Ectodermal cell (in vitro differentiated cells): ENCODE measurements around the gene TBC1D13.
"Not testable (repeated sequence)": the region's sequence is repeated elsewhere in the genome, so short reads cannot be mapped to it uniquely, and the experiment has no call there.

Experiments
- H3K27ac ChIP-seq: 2 replicates; pipeline ENCODE4 v1.7.0; 2013; ENCODE audit warnings: mild to moderate bottlenecking, low read depth, low read length; ENCODE audit not compliant: insufficient read depth, poor library complexity, severe bottlenecking
- H3K27me3 ChIP-seq: 2 replicates; pipeline ENCODE4 v1.7.0; 2013; ENCODE audit warnings: mild to moderate bottlenecking, low read length; ENCODE audit not compliant: insufficient read depth, control insufficient read depth, poor library complexity, severe bottlenecking
- H3K36me3 ChIP-seq: one replicate; pipeline ENCODE4 v1.7.0; 2013; ENCODE audit warnings: low read length; ENCODE audit not compliant: control insufficient read depth, insufficient read depth
- H3K4me1 ChIP-seq: one replicate; pipeline ENCODE4 v1.7.0; 2013; ENCODE audit warnings: low read length; ENCODE audit not compliant: control insufficient read depth, insufficient read depth
- H3K4me3 ChIP-seq: 2 replicates; pipeline ENCODE4 v1.7.0; 2013; ENCODE audit warnings: low read depth, low read length, control low read depth; ENCODE audit not compliant: insufficient read depth
- H3K9me3 ChIP-seq: 2 replicates; pipeline ENCODE4 v1.7.0; 2013; ENCODE audit warnings: mild to moderate bottlenecking, low read length, moderate library complexity; ENCODE audit not compliant: control insufficient read depth
- WGBS, 2 experiments: methylation state at CpG; one replicate each; pipeline ENCODE4 v1.1.7; 2013; ENCODE audit warnings: missing lambda C conversion rate in 2 of 2; 5-methylcytosine and 5-hydroxymethylcytosine counted together

TBC1D13 gene

GRCh38 chr9:128846680-128847030 is 59.6 kb downstream of the TBC1D13 start:
- WGBS, 2 experiments: 89 to 94% methylated on average over 3 of the region's 3 CpGs
- H3K27me3 ChIP-seq: no peaks in the 10 kb centered on the region
- no peak overlapping the region for H3K4me3 ChIP-seq
- H3K9me3 ChIP-seq: no peaks in the 10 kb centered on the region
- H3K36me3 ChIP-seq: no peaks in the 10 kb centered on the region
- H3K4me1 ChIP-seq: no peaks in the 10 kb centered on the region
- no peak overlapping the region for H3K27ac ChIP-seq

DNA sequence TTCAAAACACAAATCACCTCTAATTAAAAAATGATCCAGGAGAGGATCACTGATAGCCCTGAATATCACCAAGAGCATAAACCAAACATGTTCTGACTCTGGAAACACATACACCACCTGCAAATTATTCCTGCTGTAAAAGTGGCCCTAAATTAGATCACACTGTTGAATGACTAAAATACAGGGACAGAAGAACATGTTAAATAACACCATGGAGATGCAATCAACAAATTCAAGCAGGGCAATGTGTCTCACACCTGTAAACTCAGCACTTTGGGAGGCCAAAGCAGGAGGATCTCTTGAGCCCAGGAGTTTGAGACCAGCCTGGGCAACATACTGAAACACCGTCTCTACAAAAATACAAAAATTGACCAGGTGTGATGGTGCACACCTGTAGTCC is 60.8 kb downstream of the TBC1D13 start:
- WGBS, 2 experiments: 90 to 91% methylated on average over 1 of the region's 1 CpG
- Histone ChIP-seq H3K4me3 (no peak overlapping the region), H3K4me1 (no peaks in the 10 kb centered on the region), H3K36me3 (no peaks in the 10 kb centered on the region), H3K27ac (no peak overlapping the region), H3K27me3 (no peaks in the 10 kb centered on the region), H3K9me3 (no peaks in the 10 kb centered on the region)

GRCh38 chr9:128851024-128851423 is 64.0 kb downstream of the TBC1D13 start:
- not testable (repeated sequence) for H3K36me3 ChIP-seq, H3K4me1 ChIP-seq, H3K9me3 ChIP-seq, H3K4me3 ChIP-seq, H3K27me3 ChIP-seq, H3K27ac ChIP-seq
- 87 to 95% methylated on average over 10 of the region's 10 CpGs for WGBS, 2 experiments

- H3K27ac ChIP-seq, H3K9me3 ChIP-seq, H3K4me3 ChIP-seq, H3K27me3 ChIP-seq, H3K4me1 ChIP-seq, H3K36me3 ChIP-seq: not testable (repeated sequence)
- whole genome bisulfite sequencing, 2 experiments: 90 to 92% methylated on average over 10 of the region's 10 CpGs
Measured at GRCh38 chr9:128851779-128852600, 64.9 kb downstream of the TBC1D13 start.

GRCh38 chr9:128852646-128853045 is 65.6 kb downstream of the TBC1D13 start:
- not testable (repeated sequence) for H3K27me3 ChIP-seq, H3K4me3 ChIP-seq, H3K36me3 ChIP-seq, H3K27ac ChIP-seq, H3K4me1 ChIP-seq, H3K9me3 ChIP-seq
- WGBS, 2 experiments: 88 to 94% methylated on average over 2 of the region's 2 CpGs

DNA sequence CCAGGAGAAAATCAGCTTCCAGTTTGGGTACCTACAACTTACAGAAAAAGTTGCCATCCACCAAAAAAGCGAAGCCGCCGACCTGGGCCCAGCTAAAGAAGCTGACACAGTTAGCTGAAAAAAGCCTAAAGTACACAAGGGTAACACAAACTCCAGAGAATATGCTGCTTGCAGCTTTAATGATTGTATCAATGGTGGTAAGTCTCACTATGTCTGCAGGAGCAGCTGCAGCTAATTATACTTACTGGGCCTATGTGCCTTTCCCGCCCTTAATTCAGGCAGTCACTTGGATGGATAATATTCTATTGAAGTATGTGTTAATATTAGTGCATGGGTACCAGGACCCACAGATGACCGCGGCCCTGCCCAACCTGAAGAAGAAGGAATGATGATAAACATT is 67.4 kb downstream of the TBC1D13 start:
- WGBS, 2 experiments: 92 to 94% methylated on average over 4 to 6 of the region's 6 CpGs
- not testable (repeated sequence) for H3K27me3 ChIP-seq, H3K27ac ChIP-seq, H3K4me1 ChIP-seq, H3K4me3 ChIP-seq, H3K36me3 ChIP-seq, H3K9me3 ChIP-seq

GRCh38 chr9:128858476-128858875 is 71.4 kb downstream of the TBC1D13 start:
- not testable (repeated sequence) for H3K27me3 ChIP-seq, H3K9me3 ChIP-seq, H3K36me3 ChIP-seq, H3K4me1 ChIP-seq, H3K27ac ChIP-seq, H3K4me3 ChIP-seq
- WGBS, 2 experiments: 91 to 92% methylated on average over 7 of the region's 7 CpGs
